HepG2 (cell line): ENCODE data around the gene MAP7D3.

Experiments
- EP300 ChIP-seq, 3 experiments: sonication (generic) in 1 of 3; formaldehyde crosslinking in 1 of 3; IDR thresholded peaks; 2 replicates each; pipeline versions ENCODE4 v1.5.1 to v1.6.1; 2011 to 2020; ENCODE audit warnings: low read depth in 2 of 3, low read length in 2 of 3, borderline replicate concordance in 1 of 3, improper control_type of control experiment in 1 of 3, mild to moderate bottlenecking in 1 of 3, missing genetic modification reagents in 1 of 3, moderate library complexity in 1 of 3
- FOXM1 ChIP-seq: sonication (generic); formaldehyde crosslinking; IDR thresholded peaks from 2 replicates; pipeline ENCODE4 v1.5.0; 2020; ENCODE audit warnings: missing genetic modification reagents
- JUNB ChIP-seq: sonication (generic); formaldehyde crosslinking; IDR thresholded peaks from 2 replicates; pipeline ENCODE4 v1.8.0; 2022; ENCODE audit warnings: missing genetic modification reagents, mild to moderate bottlenecking, borderline replicate concordance
- KAT2B ChIP-seq: fragments of 150-350 bp; IDR thresholded peaks from 2 replicates; pipeline ENCODE4 v1.6.1; 2014; ENCODE audit warnings: low read depth, low read length, borderline replicate concordance
- SIX1 ChIP-seq: sonication (generic); formaldehyde crosslinking; IDR thresholded peaks from 2 replicates; pipeline ENCODE4 v1.4.0; 2020; ENCODE audit warnings: missing genetic modification reagents, borderline replicate concordance
- TAF1 ChIP-seq: sonication (generic); formaldehyde crosslinking; IDR thresholded peaks from 2 replicates; pipeline ENCODE4 v1.4.0; 2020; ENCODE audit warnings: missing genetic modification reagents
- TCF7 ChIP-seq: sonication (generic); IDR thresholded peaks from 2 replicates; pipeline ENCODE4 v1.6.1; 2016; ENCODE audit warnings: antibody characterized with exemption, low read depth
- ZNF3 ChIP-seq: IDR thresholded peaks from 2 replicates; pipeline ENCODE4 v1.7.0; 2017; ENCODE audit warnings: inconsistent platforms
- TF ChIP-seq, protein P1 (sequence below): sonication (generic); formaldehyde crosslinking; IDR thresholded peaks from 2 replicates; pipeline ENCODE4 v1.8.1; 2022; ENCODE audit warnings: mild to moderate bottlenecking, missing genetic modification reagents
- TF ChIP-seq, protein P2 (sequence below): sonication (generic); formaldehyde crosslinking; IDR thresholded peaks from 2 replicates; pipeline ENCODE4 v1.5.0; 2020; ENCODE audit warnings: mild to moderate bottlenecking, missing genetic modification reagents, moderate library complexity

DNA sequence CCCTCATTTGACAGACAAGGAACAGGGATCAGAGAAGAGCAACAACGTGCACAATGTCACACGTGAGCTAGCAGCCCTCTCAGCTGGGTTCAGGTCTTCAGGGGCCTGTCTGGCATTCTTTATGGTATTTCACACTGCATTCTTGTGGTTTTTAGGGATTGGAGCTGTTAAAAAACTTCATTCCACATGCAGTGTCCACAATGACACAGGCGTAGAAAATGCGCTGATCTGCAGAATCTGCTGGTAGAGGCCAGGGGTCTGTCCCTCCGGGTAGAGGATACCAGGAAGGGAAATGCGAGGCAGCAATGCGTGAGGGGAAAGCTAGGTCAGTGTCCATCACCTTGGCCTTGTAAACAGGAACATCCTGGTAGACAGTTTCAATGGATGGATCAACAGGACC, 36.6 kb downstream of the MAP7D3 start:
- TF ChIP-seq EP300 (IDR thresholded peaks at IDR 0.05; ENCODE audit: low read depth in 2 of 2, low read length in 2 of 2) (no peak), EP300 (CRISPR knock-in tag; IDR thresholded peaks at IDR 0.05; ENCODE audit: borderline replicate concordance) (no peak), SIX1 (no peak), FOXM1 (CRISPR knock-in tag) (no peak), TAF1 (CRISPR knock-in tag) (no peak), ZNF3 (no peak), TCF7 (no peak), KAT2B (no peak), JUNB (CRISPR knock-in tag) (no peak)
- TF ChIP-seq, protein P1, sequence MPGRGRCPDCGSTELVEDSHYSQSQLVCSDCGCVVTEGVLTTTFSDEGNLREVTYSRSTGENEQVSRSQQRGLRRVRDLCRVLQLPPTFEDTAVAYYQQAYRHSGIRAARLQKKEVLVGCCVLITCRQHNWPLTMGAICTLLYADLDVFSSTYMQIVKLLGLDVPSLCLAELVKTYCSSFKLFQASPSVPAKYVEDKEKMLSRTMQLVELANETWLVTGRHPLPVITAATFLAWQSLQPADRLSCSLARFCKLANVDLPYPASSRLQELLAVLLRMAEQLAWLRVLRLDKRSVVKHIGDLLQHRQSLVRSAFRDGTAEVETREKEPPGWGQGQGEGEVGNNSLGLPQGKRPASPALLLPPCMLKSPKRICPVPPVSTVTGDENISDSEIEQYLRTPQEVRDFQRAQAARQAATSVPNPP (CRISPR knock-in tag): no peak
- TF ChIP-seq, protein P2, sequence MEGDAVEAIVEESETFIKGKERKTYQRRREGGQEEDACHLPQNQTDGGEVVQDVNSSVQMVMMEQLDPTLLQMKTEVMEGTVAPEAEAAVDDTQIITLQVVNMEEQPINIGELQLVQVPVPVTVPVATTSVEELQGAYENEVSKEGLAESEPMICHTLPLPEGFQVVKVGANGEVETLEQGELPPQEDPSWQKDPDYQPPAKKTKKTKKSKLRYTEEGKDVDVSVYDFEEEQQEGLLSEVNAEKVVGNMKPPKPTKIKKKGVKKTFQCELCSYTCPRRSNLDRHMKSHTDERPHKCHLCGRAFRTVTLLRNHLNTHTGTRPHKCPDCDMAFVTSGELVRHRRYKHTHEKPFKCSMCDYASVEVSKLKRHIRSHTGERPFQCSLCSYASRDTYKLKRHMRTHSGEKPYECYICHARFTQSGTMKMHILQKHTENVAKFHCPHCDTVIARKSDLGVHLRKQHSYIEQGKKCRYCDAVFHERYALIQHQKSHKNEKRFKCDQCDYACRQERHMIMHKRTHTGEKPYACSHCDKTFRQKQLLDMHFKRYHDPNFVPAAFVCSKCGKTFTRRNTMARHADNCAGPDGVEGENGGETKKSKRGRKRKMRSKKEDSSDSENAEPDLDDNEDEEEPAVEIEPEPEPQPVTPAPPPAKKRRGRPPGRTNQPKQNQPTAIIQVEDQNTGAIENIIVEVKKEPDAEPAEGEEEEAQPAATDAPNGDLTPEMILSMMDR (CRISPR knock-in tag): no peak
